ENCODE data around the gene ABCC5.

ABCC5 gene

GRCh38 chr3:183941216-183941615, 76.5 kb downstream of the ABCC5 start:
- no peak for TF ChIP-seq CTCF (conservative IDR thresholded peaks at IDR 0.05; ENCODE audit: low read length)
- no peak for DNase-seq (ENCODE audit: low read depth)
- H3K4me3 ChIP-seq (ENCODE audit: low read length), result no peak overlapping the region

GRCh38 chr3:183937601-183938286, 79.9 kb downstream of the ABCC5 start:
- no peak overlapping the region for H3K4me3 ChIP-seq (ENCODE audit: low read length)
- DNase-seq (ENCODE audit: low read depth), result no peak
- TF ChIP-seq CTCF (conservative IDR thresholded peaks at IDR 0.05; ENCODE audit: low read length), result no peak

- H3K4me3 ChIP-seq (ENCODE audit: low read length), result no peak overlapping the region
- TF ChIP-seq CTCF (conservative IDR thresholded peaks at IDR 0.05; ENCODE audit: low read length), result no peak
- DNase-seq (ENCODE audit: low read depth), result no peak
Observed at GRCh38 chr3:183933160-183933559, 84.5 kb downstream of the ABCC5 start.

- TF ChIP-seq CTCF (conservative IDR thresholded peaks at IDR 0.05; ENCODE audit: low read length), result no peak
- H3K4me3 ChIP-seq (ENCODE audit: low read length), result no peak overlapping the region
- no peak for DNase-seq (ENCODE audit: low read depth)
Observed at GRCh38 chr3:183931881-183932280, 85.8 kb downstream of the ABCC5 start.

GRCh38 chr3:183930086-183930485, 87.6 kb downstream of the ABCC5 start:
- no peak for DNase-seq (ENCODE audit: low read depth)
- no peak overlapping the region for H3K4me3 ChIP-seq (ENCODE audit: low read length)
- no peak for TF ChIP-seq CTCF (conservative IDR thresholded peaks at IDR 0.05; ENCODE audit: low read length)

GRCh38 chr3:183927059-183927458, 90.6 kb downstream of the ABCC5 start:
- no peak overlapping the region for H3K4me3 ChIP-seq (ENCODE audit: low read length)
- no peak for DNase-seq (ENCODE audit: low read depth)
- TF ChIP-seq CTCF (conservative IDR thresholded peaks at IDR 0.05; ENCODE audit: low read length), result no peak

- H3K4me3 ChIP-seq (ENCODE audit: low read length), result no peak overlapping the region
- no peak for TF ChIP-seq CTCF (conservative IDR thresholded peaks at IDR 0.05; ENCODE audit: low read length)
- no peak for DNase-seq (ENCODE audit: low read depth)
Observed at GRCh38 chr3:183924956-183925355, 92.7 kb downstream of the ABCC5 start.

All from AG10803 (cell line).